GM18909 (cell line): ENCODE results near the gene CDK6.
"Not testable (repeated sequence)": the region's sequence is repeated elsewhere in the genome, so short reads cannot be mapped to it uniquely, and the experiment has no call there.

Source experiments
- ATAC-seq: cut with Tn5 transposase; IDR thresholded peaks from one replicate; pipeline ENCODE4 v1.9.1; 2021; ENCODE audit warnings: mild to moderate bottlenecking; ENCODE audit not compliant: unreplicated experiment, poor library complexity

The CDK6 gene

DNA sequence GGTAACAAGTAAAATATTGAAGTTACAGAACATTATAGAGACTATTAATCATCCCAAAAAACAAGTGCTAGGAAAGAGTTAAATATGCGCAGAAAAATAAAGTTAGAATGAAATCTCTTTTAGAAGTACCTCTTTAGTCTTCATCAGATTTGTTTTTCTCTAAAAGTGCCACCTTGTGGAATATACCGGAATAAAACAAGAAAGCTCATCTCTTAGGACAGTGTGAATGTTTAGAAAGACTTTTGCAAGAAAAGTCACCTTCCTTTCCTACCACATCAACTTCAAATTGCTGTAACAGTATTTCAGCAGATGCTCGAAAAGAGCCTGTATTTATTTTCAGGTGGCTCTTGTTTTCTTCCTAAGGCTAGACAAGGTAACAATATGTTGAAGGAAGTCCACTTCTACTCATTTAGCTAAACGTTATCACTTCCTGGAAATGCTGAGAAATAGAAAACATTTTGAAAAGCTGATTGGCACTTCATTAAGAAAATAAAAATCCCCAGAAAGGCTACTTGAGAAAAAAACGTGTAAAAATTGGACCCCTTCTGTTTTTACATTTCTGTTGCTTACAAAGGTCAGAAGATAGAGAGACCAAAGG lies 226.4 kb downstream of the CDK6 start:
- no peak for ATAC-seq

DNA sequence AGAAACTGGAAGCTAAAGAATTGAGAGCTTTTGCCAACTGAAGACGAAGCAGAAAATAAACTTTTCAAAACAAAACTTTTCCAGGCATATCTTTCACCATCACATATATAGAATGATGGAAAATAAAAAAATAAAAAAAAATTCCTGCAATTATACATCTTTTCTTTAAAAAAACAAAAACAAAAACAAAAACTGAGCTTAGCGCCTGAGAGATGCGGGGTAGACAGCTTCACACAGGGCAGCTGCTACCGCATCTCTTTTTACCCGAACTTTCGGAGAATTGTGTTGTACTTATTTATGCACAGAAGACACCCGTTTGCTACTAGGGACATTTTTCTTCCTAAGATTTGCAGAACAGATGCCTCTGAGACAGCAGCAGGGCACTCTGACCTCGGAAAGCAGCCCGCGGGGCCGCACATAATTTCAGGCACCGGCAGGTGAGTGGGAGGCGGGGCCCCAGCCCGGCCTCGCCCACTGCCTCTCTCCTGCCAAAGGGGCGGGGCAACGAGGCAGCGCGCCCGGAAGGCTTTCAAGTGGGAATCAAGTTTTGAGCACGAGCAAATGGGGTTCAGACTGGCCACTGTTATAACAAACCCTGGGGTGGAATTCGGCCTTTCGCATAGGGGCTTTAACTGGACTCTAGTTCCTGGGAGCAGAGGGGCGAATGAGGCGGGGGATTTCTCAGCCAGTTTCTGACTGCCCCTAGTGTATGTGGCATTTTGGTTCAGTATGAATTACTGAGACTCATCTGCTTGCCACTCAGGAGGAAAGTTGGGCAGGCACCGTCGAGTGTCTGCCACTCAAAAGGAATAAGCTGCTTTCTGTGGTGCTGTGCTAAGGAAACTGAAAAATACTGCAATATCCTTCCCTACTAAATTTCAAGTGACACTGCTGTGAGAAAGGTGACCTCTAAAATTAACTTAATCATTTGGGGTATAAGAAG lies 227.7 kb downstream of the CDK6 start:
- no peak for ATAC-seq

DNA sequence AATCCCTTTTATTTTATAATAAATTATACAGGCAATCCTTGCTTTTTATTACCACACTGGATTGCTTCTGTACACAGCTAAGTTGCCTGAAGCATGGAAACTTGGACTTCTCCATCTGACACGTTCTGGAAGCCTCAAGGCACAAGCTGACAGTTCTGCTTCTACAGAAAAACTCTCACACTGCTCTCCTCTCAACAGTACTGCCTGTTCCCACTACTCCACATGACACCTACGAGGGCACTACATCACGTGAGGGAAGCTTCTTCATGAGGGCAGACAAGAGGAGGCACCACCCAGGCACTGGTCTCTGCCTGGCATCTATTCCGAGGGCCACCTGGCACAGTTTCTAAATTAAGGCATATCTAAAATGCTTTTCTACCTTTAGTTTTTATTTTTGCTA lies 229.4 kb downstream of the CDK6 start:
- no peak for ATAC-seq

DNA sequence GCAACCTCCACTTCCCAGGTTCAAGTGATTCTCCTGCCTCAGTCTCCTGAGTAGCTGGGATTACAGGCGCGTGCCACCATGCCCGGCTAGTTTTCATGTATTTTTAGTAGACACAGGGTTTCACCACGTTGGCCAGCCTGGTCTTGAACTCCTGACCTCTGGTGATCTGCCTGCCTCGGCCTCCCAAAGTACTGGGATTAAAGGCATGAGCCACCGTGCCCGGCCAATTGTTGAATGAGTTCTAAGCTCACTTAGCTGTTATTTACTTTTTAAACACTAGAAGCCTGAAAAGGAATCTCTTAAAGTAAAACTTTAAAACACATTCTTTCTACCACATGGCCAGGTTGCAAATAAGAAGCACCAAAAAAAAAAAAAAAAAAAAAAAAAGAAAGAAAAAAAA lies 231.9 kb downstream of the CDK6 start:
- ATAC-seq = not testable (repeated sequence)

DNA sequence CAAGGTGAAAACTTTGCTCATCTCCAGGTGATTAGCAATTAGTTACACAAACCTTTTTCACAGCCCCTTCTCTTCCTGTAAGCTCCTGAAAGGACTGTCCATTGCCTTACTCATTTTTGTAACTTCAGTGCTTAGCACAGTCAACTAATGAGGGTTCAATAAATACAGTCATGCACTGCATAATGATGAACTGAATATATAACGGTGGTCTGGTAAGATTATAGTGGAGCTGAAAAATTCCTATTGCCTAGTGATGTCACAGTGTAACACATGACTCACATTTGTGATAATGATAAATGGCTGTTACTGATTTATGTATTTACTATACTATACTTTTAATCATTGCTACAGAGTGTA lies 233.3 kb downstream of the CDK6 start:
- ATAC-seq = no peak

DNA sequence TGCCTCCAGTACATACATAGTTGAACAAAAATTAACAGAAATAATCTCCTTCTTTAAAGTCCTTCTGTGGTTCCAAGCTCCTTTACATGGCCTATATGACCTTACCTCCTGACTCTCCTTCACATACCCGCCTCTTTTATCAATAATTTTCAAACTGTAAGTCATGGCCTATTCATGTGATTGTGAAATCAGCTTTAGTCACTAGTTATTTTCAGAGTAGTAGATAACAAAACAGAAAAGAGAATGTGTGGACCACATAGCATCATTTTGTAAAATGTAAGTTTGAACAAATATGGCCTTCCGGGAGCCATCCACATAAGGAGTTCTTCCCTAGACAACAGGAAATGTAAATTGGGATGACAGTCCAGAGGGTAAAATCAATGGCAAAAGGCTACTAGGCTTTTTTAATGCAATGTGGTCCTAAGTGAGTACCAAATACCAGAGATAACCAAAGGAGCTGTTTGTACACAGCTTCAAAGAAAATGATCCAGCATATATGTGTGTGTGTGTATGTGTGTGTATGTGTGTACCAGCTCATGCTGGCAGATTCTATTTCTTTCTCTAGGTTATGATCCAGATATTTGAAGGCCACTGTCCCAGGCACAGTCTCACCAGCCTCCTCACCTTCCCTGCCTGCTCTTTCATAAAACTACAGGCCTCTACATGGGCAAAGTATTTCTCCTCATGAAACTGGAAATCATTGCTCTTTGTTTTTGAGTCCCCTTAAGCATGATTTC lies 233.9 kb downstream of the CDK6 start:
- no peak for ATAC-seq

DNA sequence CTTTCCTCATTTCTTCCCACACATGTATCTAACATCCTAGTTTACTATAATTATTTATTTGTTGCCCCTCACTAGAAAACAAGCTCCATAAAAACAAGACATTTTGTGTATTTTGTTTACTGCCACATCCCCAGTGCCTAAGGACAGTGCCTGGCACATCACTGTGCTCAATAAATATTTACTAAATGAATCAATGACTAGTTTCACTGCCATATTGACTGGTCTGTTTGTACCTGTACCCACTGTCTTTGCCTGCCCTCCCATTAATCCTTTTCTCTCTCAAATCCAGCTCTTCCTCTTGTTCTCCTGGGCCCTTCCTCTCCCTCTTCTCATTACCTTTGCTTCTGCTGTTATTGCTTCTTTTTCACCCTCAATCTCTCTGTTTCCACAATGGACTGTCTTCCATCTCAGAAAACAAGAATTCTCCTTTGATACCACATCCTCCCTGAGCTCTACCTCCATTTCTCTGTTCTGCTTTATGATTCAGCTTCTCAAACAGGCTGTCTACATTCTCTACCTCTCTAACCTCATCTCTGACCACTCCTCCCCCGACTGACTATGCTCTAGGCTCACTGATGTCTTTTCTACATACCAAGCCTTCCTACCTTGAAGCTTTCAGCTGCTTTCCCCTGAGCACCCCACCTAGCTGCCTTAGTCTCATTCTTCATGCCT lies 237.9 kb downstream of the CDK6 start:
- peak; percentile 83 for ATAC-seq

DNA sequence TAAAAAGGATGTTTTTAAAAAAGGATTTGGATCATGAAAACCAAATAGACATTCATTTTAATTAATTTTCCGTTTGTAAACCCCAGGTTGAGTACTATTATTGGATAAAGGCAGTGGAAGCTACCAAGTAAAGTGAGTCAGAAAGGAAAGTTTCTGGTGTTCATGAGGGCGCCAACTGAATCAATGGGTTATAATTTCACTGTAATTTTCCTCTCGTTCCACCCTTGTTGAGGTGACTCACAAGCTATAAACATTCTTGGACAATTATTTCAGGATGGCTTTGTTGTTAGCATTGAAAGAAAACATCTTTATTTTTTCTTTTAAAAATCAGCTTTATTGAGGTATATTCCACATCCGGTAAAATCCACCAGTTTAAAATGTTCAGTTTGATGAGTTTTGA lies 241.1 kb downstream of the CDK6 start:
- ATAC-seq = no peak

DNA sequence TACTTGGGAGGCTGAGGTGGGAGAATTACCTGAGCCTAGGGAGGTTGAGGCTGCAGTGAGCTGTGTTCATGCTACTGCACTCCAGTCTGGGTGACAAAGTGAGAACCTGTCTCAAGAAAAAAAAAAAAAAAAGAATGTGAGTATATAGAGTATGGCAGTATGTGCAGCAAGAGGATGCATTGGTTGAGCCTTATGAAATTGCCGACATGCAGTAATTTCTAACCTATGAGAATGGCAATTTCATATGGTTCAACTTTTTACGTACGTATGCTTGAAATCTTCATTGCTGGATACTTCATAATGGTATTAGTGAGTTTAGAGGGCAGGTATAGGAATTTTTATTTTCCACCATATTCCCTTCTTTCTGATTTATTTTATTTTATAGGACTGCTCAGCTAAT lies 241.6 kb downstream of the CDK6 start:
- ATAC-seq = no peak

DNA sequence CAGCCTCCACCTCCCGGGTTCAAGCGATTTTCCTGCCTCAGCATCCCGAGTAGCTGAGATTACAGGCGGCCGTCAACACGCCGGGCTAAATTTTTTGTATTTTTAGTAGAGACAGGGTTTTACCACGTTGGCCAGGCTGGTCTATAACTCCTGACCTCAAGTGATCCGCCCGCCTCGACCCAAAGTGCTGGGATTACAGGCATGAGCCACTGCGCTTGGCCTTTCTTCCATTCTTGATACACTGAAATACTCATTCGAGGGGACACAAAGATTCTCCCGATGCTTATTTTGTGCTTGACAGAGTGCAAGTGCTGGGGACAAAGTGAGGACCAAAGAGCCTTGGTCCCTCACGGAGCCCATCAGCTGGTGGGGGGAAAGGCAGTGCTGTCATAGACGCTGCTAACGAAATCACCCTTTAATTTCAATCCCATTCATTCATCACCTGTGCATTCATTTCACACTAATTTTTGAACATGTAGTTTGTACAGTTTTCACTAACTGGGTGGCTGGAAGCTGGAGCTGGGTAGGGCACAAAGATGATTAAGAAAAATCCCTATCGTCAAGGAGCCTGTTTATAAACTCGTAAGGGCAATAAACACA lies 245.6 kb downstream of the CDK6 start:
- ATAC-seq = no peak

DNA sequence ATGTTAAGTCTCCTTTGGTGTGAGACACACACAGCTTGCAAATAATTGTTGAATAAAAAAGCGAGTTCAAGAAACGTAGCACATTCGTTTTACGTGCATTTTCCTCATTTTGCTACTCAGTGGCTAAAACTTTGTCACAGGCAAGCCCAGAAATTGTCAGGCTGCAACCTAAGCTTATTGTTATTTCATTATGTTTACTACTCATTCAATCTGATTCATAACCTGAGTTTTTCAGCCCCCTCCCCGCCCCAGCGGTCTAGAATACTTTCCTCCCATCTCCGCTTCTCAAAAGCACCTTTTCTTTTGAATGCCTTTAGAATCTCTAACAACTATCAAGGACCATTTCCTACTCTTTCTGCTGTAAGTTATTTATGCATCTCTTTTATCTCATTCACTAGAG lies 247.3 kb downstream of the CDK6 start:
- ATAC-seq = no peak

DNA sequence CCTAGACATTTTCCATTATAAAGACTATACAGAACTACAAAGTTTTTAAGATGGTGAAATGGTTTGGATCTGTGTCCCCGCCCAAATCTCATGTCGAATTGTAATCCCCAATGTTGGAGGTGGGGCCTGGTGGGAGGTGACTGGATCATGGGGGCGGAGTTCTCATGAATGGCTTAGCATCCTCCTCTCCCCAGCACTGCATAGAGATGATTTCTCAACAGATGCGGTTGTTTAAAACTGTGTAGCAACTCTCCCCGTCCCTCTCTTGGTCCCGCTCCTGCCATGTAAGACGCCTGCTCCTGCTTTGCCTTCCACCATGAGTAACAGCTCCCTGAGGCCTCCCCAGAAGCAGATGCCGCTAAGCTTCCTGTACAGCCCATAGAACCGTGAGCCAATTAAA lies 247.8 kb downstream of the CDK6 start:
- ATAC-seq = no peak

DNA sequence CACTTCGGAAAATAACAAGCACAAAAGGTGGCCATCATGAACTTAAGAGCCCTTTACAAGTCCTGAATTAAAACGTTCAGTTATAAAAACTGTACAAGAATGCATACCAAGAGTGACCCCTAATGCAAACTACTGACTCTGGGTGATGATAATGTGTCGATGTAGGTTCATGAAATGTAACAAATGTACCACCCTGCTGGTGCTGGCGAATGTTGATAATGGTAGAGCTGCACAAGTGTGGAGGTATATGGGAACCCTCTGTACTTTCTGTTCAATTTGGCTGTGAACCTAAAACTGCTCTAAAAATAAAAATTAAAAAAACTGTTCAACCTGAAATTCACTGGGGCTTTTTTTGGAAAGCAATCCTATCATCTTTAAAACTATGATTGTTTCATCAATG lies 249.5 kb downstream of the CDK6 start:
- no peak for ATAC-seq

DNA sequence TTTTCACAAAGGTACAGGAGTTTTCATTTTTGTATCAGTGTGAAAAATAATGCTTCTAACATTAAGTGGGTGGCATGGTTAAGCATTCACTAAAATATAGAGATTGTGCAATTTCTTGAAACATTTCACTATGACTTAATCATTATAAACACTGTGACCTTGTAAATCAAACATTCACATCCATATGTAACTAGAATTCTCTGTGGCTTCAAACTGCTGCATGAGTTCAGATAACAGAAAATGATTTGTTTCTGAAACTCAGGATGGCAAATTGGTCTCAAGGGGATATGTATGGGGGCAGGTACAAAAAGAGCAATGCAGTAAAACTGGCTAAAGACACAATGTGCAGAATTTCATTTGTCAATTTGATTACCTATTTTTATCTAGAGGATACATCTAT lies 250.0 kb downstream of the CDK6 start:
- ATAC-seq = no peak

DNA sequence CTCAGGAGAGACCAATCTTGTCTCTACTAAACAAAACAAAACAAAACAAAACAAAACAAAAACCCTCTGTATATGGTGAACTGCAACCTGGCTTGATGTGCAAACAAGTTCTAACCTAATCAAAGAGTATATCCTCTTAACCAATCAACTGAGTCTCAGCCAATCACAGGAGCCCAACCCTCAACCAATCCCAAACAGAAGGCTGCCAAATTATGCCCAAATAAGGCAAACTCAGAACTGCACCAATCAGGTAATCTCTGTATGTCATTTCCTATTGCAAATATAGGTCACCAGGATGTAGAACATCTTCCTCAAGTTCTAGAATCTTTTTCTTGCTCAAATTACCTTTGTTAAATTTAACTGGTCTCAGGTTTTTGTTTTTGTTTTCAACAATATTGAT lies 251.4 kb downstream of the CDK6 start:
- ATAC-seq = no peak

DNA sequence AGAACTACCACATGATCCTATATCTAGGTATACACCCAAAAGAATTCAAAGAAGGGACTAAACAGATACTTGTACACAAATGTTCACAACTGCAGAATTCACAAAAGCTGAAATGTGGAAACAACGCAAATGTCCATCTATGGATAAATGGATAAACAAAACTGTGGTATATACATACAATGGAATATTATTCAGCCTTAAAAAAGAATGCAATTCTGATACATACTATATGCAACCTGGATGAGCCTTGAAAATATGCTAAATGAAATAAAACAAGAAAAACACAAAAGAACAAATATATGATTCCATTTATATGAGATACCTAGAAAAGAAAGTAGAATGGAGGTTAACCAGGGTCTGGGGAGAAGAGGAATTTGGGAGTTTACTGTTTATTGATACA lies 253.4 kb downstream of the CDK6 start:
- no peak for ATAC-seq

DNA sequence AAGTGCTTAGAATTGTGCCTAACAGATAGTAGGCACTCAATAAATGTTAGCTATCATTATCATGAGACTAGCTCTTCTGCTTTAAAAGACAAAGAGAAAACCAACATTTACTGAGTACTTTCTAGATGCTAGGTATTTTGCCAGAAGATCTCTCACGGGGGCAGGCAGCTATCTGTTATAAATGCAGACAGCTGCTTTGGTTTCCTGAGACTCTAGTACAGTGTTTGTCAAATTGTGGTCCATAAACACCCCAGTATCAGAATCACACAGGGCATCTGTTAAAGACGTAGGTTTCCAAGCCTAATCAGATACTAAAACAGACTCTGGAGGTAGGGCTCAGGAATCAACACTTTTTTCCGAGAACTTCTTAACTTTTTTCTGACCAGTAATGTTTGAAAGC lies 260.1 kb downstream of the CDK6 start:
- ATAC-seq = no peak

DNA sequence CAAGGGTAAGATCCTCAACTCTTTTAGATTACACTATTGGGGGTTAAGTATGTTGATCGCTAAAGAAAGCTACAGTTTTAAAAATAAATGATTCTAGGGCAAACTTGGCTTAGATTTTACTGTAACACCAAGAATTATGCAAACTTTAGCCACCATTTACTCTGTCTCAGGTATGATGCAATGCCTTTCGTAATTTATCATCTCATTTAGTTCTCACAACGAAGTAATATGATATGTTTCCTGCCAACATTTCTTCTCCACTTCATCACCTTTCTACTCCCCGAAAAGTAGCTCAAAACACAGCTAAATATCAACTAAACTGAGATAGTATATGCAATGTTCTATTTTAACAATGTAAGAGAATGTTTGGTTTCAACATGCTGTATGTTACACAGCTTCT lies 267.2 kb downstream of the CDK6 start:
- ATAC-seq = no peak

DNA sequence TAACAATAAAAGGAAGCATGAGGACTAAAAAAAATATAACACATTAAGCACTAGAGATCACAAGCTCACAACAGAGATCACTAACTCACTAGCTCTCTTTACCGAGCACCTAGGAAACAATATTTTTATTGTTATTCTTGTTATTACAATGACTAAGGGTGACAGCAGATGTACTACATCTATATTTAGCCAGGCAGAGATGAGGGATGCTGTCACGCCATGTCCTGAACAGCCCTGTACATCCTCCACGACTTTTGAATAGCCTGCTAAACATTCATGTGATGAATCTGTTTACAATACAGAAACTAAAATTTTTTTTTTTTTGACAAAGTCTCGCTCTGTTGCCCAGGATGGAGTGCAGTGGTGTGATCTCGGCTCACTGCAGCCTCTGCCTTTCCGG lies 268.9 kb downstream of the CDK6 start:
- ATAC-seq = no peak

DNA sequence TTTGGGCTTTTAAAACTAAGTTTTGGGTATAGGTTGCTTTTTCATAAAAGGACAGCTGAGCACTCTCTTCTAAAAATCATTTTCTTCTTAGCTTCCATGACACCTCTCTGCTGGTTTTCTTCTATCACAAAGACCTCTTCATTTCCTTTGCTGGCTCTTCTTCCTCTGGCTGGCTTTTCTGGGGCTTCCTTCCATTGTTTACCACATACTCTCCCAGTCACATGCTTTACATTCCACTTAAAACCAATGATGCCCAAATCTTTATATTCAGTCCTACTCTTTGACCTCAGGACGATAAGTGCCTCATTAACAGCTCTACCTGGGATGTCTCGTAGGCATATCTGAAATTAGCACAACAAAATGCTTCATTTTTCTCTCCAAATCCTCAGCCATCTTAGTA lies 273.0 kb downstream of the CDK6 start:
- ATAC-seq = no peak
